PC-3 (cell line): ENCODE results near the gene PLD1.

Source experiments
- CTCF ChIP-seq: fragments of 300-600 bp; sonication (generic); conservative IDR thresholded peaks from 2 replicates; pipeline ENCODE4 v1.5.1; 2017; ENCODE audit warnings: antibody characterized with exemption, low read depth, mild to moderate bottlenecking, low read length
- EZH2 ChIP-seq: fragments of 300-600 bp; sonication (generic); IDR thresholded peaks from one replicate; pipeline ENCODE4 v1.6.1; 2017; ENCODE audit warnings: antibody characterized with exemption, mild to moderate bottlenecking, low read length; ENCODE audit not compliant: unreplicated experiment
- EZH2phosphoT487 ChIP-seq: fragments of 300-600 bp; sonication (generic); IDR thresholded peaks from 2 replicates; pipeline ENCODE4 v1.6.1; 2018; ENCODE audit warnings: mild to moderate bottlenecking, antibody characterized with exemption, low read length, borderline replicate concordance

GRCh38 chr3:171616798-171617197 lies 193.5 kb downstream of the PLD1 start:
- no peak for TF ChIP-seq CTCF
- no peak for TF ChIP-seq EZH2
- no peak for TF ChIP-seq EZH2phosphoT487
